ENCODE data around the gene MUC5AC. TPM values are rescaled to one million over a fixed set of nuclear protein-coding genes. Genes with fewer than 3 reads are reported as not detected.
"Not testable (repeated sequence)": the region's sequence is repeated elsewhere in the genome, so short reads cannot be mapped to it uniquely, and the experiment has no call there.

MUC5AC gene
- polyA plus RNA-seq, 10 donors, result 0.01 to 0.39 (median 0.22) TPM; not detected in 7

GRCh38 chr11:1175461-1176223, 17.9 kb downstream of the MUC5AC start:
- DNase-seq, result no peak

- no peak for DNase-seq
Measured at GRCh38 chr11:1176224-1177019, 18.7 kb downstream of the MUC5AC start.

DNA sequence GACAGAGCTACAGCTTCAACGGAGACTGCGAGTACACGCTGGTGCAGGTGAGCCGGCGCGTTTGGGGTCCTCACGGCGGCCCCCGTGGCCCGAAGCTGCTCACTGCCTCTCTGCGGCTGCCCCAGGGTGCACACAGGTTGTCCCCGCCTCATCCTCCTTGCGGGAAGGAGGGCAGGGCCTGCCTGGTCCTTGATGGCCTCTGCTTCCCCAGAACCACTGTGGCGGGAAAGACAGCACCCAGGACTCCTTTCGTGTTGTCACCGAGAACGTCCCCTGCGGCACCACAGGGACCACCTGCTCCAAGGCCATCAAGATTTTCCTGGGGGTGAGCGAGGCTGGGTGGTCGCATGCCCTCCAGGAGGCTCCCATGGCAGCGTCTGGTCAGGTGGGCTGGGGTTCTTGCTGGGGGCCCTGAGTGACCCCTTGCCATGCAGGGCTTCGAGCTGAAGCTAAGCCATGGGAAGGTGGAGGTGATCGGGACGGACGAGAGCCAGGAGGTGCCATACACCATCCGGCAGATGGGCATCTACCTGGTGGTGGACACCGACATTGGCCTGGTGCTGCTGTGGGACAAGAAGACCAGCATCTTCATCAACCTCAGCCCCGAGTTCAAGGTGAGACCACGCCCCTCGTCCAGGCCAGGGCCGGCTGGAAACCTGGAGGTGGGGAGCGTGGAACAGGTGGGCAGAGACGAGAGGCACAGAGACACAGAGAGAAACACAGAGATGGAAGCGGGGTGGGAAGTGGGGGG, 19.4 kb downstream of the MUC5AC start:
- DNase-seq, result no peak

- DNase-seq, result no peak
Measured at GRCh38 chr11:1177771-1178090, 20.0 kb downstream of the MUC5AC start.

- DNase-seq, result no peak
Measured at GRCh38 chr11:1178201-1178885, 20.6 kb downstream of the MUC5AC start.

DNA sequence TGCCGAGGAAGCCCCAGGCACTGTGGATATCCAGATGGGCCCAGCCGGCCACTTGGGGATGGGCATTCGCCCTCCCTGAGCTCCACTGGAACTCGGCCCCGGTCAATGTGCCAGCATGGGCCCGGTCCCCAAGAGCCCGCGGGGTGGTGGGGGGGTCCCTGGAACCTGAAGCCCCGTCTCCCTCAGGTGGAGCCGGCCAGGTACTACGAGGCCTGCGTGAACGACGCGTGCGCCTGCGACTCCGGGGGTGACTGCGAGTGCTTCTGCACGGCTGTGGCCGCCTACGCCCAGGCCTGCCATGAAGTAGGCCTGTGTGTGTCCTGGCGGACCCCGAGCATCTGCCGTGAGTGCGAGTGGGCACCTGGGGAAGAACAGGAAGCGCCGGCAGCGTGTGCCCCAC, 21.2 kb downstream of the MUC5AC start:
- no peak for DNase-seq

- no peak for DNase-seq
Measured at GRCh38 chr11:1179641-1180040, 21.9 kb downstream of the MUC5AC start.

GRCh38 chr11:1180171-1180570, 22.4 kb downstream of the MUC5AC start:
- no peak for DNase-seq

GRCh38 chr11:1180947-1181391, 23.2 kb downstream of the MUC5AC start:
- no peak for DNase-seq

GRCh38 chr11:1181420-1181819, 23.7 kb downstream of the MUC5AC start:
- no peak for DNase-seq

- DNase-seq, result no peak
Measured at GRCh38 chr11:1181853-1182535, 24.2 kb downstream of the MUC5AC start.

DNA sequence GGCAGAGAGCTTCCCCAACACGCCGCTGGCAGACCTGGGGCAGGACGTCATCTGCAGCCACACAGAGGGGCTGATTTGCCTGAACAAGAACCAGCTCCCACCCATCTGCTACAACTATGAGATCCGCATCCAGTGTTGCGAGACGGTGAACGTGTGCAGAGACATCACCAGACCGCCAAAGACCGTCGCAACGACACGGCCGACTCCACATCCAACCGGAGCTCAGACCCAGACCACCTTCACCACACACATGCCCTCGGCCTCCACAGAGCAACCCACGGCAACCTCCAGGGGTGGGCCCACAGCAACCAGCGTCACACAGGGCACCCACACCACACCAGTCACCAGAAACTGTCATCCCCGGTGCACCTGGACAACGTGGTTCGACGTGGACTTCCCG, 26.4 kb downstream of the MUC5AC start:
- not testable (repeated sequence) for DNase-seq

- DNase-seq, result not testable (repeated sequence)
Measured at GRCh38 chr11:1188451-1189130, 30.8 kb downstream of the MUC5AC start.

GRCh38 chr11:1189816-1190215, 32.1 kb downstream of the MUC5AC start:
- not testable (repeated sequence) for DNase-seq

GRCh38 chr11:1191786-1192470, 34.2 kb downstream of the MUC5AC start:
- not testable (repeated sequence) for DNase-seq

DNA sequence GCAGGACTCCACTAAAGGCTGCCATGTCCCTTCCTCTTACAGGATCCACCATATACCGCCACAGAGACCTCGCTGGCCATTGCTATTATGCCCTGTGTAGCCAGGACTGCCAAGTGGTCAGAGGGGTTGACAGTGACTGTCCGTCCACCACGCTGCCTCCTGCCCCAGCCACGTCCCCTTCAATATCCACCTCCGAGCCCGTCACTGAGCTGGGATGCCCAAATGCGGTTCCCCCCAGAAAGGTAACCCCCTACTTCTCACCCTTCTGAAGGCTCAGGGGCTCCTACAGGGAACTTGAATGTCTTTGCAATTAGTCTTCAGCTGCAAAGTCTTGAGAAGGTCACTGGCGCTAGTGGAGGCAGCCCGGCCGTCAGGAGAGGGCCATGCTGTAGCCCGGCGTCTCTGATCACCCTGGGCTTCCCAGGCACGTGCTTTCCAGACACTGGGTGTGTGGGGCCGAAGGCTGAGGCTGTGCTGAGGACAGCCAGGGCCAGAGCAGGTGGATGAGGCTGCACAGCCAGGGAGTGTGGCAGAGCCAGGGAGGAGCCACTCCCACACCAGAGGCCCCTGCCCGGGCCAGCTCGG, 35.1 kb downstream of the MUC5AC start:
- no peak for DNase-seq

GRCh38 chr11:1193326-1194230, 35.8 kb downstream of the MUC5AC start:
- no peak for DNase-seq

GRCh38 chr11:1194231-1194976, 36.7 kb downstream of the MUC5AC start:
- no peak for DNase-seq

Measured in muscle of back (tissue), 11 donors.